Smooth muscle cell (in vitro differentiated cells): ENCODE results near the gene STX8. TPM values are rescaled to one million over a fixed set of nuclear protein-coding genes. Genes with fewer than 3 reads are reported as not detected.

Experiments
- DNase-seq: peaks from one replicate; lab custom pipeline; 2025; ENCODE audit not compliant: unreplicated experiment; lab: John Stamatoyannopoulos, UW
- H2AFZ ChIP-seq: fragments of 200-600 bp; sonication (generic); 2 replicates; pipeline ENCODE4 v1.6.0; 2016; ENCODE audit warnings: antibody characterized with exemption, low read depth, mild to moderate bottlenecking
- H3F3A ChIP-seq: fragments of 200-600 bp; sonication (generic); 2 replicates; pipeline ENCODE4 v1.6.0; 2017; ENCODE audit warnings: antibody characterized with exemption, low read depth
- H3K27ac ChIP-seq: fragments of 200-600 bp; sonication (generic); 2 replicates; pipeline ENCODE4 v1.5.1; 2016; ENCODE audit warnings: low read depth, mild to moderate bottlenecking
- H3K27me3 ChIP-seq: fragments of 200-600 bp; sonication (generic); 2 replicates; pipeline ENCODE4 v1.6.1; 2016; ENCODE audit warnings: low read depth, mild to moderate bottlenecking
- H3K36me3 ChIP-seq: fragments of 200-600 bp; sonication (generic); 2 replicates; pipeline ENCODE4 v1.5.1; 2016; ENCODE audit warnings: low read depth
- H3K4me1 ChIP-seq: fragments of 200-600 bp; sonication (generic); 2 replicates; pipeline ENCODE4 v1.5.1; 2016; ENCODE audit warnings: low read depth
- H3K4me2 ChIP-seq: fragments of 200-600 bp; sonication (generic); 2 replicates; pipeline ENCODE4 v1.6.0; 2016; ENCODE audit warnings: mild to moderate bottlenecking
- H3K4me3 ChIP-seq: fragments of 200-600 bp; sonication (generic); 2 replicates; pipeline ENCODE4 v1.5.1; 2016; ENCODE audit warnings: mild to moderate bottlenecking
- H3K79me2 ChIP-seq: fragments of 200-600 bp; sonication (generic); 2 replicates; pipeline ENCODE4 v1.6.0; 2016; ENCODE audit warnings: low read depth, mild to moderate bottlenecking
- H3K9ac ChIP-seq: fragments of 200-600 bp; sonication (generic); 2 replicates; pipeline ENCODE4 v1.6.0; 2016; ENCODE audit warnings: low read depth
- H3K9me3 ChIP-seq: fragments of 200-600 bp; sonication (generic); replicated peaks from 2 replicates; pipeline ENCODE4 v1.5.1; 2016; ENCODE audit warnings: low read depth
- H4K20me1 ChIP-seq: fragments of 200-600 bp; sonication (generic); 2 replicates; pipeline ENCODE4 v1.6.0; 2016; ENCODE audit warnings: low read depth
- CTCF ChIP-seq: fragments of 200-600 bp; sonication (generic); IDR thresholded peaks from 2 replicates; pipeline ENCODE4 v1.5.1; 2017; ENCODE audit warnings: borderline replicate concordance, mild to moderate bottlenecking, antibody characterized with exemption; ENCODE audit not compliant: insufficient read depth, poor library complexity, severe bottlenecking
- WGBS: methylation state at CpG from one replicate; pipeline ENCODE4 v1.1.7; 2016; ENCODE audit warnings: low lambda C conversion rate; 5-methylcytosine and 5-hydroxymethylcytosine counted together
- polyA plus RNA-seq: library from polyadenylated mRNA; unstranded; fragments of >200 nt; fragmentation: Nextera tagmentation; extraction: Ambion mirVana; gene quantifications from 2 replicates; pipeline ENCODE4 v1.2.1, GENCODE V29; 2016
- total RNA-seq: library from RNA; depleted of rRNA; stranded (reverse); fragments of >200 nt; gene quantifications from 2 replicates; pipeline ENCODE4 v1.2.3, GENCODE V29; 2014

The STX8 gene
- total and polyA plus RNA-seq, 2 experiments from 2014 or later = 63.8 to 88.5 TPM

- H3F3A ChIP-seq = no peaks in the 10 kb centered on the region
- no peak for DNase-seq
- TF ChIP-seq CTCF = no peak
- H3K4me3 ChIP-seq = no peak overlapping the region
- H3K4me2 ChIP-seq = no peak overlapping the region
- no peaks in the 10 kb centered on the region for H3K79me2 ChIP-seq
- H3K9ac ChIP-seq = no peak overlapping the region
- H3K36me3 ChIP-seq = no peaks in the 10 kb centered on the region
- peaks cover 4% of the 10 kb centered on the region for H3K4me1 ChIP-seq
- peaks cover 5% of the 10 kb centered on the region for H3K27me3 ChIP-seq
- 65% methylated on average over 13 of the region's 13 CpGs for WGBS
- H3K9me3 ChIP-seq = peaks cover 10% of the 10 kb centered on the region
- H3K27ac ChIP-seq = no peak overlapping the region
- no peaks in the 10 kb centered on the region for H4K20me1 ChIP-seq
- no peak overlapping the region for H2AFZ ChIP-seq
Measured at GRCh38 chr17:9211133-9211765, 364.4 kb downstream of the STX8 start.

GRCh38 chr17:9209781-9210370 is 365.7 kb downstream of the STX8 start:
- 83% methylated on average over 7 of the region's 7 CpGs for WGBS
- DNase-seq = no peak
- H3K4me1 ChIP-seq = peaks cover 5% of the 10 kb centered on the region
- H3F3A ChIP-seq = no peaks in the 10 kb centered on the region
- no peaks in the 10 kb centered on the region for H4K20me1 ChIP-seq
- H3K4me3 ChIP-seq = no peak overlapping the region
- no peak overlapping the region for H2AFZ ChIP-seq
- no peaks in the 10 kb centered on the region for H3K36me3 ChIP-seq
- no peak for TF ChIP-seq CTCF
- H3K79me2 ChIP-seq = no peaks in the 10 kb centered on the region
- H3K9ac ChIP-seq = no peak overlapping the region
- H3K27ac ChIP-seq = no peak overlapping the region
- H3K9me3 ChIP-seq = no peaks in the 10 kb centered on the region
- H3K27me3 ChIP-seq = peaks cover 12% of the 10 kb centered on the region
- H3K4me2 ChIP-seq = no peak overlapping the region

GRCh38 chr17:9209347-9209746 is 366.3 kb downstream of the STX8 start:
- TF ChIP-seq CTCF = no peak
- Histone ChIP-seq H3K4me2 (no peak overlapping the region), H3K79me2 (no peaks in the 10 kb centered on the region), H3F3A (no peaks in the 10 kb centered on the region), H2AFZ (no peak overlapping the region), H4K20me1 (no peaks in the 10 kb centered on the region), H3K27me3 (peaks cover 12% of the 10 kb centered on the region), H3K4me1 (peaks cover 5% of the 10 kb centered on the region), H3K9ac (no peak overlapping the region), H3K4me3 (no peak overlapping the region), H3K9me3 (no peaks in the 10 kb centered on the region), H3K27ac (no peak overlapping the region), H3K36me3 (no peaks in the 10 kb centered on the region)
- DNase-seq = no peak
- WGBS = 91% methylated on average over 5 of the region's 5 CpGs
